ENCODE data around the gene MARCHF2. TPM values are rescaled to one million over a fixed set of nuclear protein-coding genes. Genes with fewer than 3 reads are reported as not detected.
"Not testable (repeated sequence)": the region's sequence is repeated elsewhere in the genome, so short reads cannot be mapped to it uniquely, and the experiment has no call there.

MARCHF2 gene
- total RNA-seq, 1 donor from 2014 or later = 30.9 TPM

- no peaks in the 10 kb centered on the region for H3K79me2 ChIP-seq (ENCODE audit: insufficient read depth, low read length)
- H3K4me3 Mint-ChIP-seq (ENCODE audit: unreplicated experiment) = no peak overlapping the region
- no peaks in the 10 kb centered on the region for H3K4me1 ChIP-seq (ENCODE audit: insufficient read depth, low read length)
- no peak overlapping the region for H2AFZ ChIP-seq (ENCODE audit: low read depth, low read length)
- H3K27ac ChIP-seq (ENCODE audit: low read depth, low read length) = no peak overlapping the region
- no peak for DNase-seq (ENCODE audit: low read depth)
- no peak overlapping the region for H3K9ac ChIP-seq (ENCODE audit: low read length)
- peaks cover 18% of the 10 kb centered on the region for H3K36me3 Mint-ChIP-seq (ENCODE audit: low read depth, unreplicated experiment)
- H3K9me3 ChIP-seq (ENCODE audit: insufficient read depth, low read depth, low read length) = no peaks in the 10 kb centered on the region
- H4K20me1 ChIP-seq (ENCODE audit: insufficient read depth, low read length) = no peaks in the 10 kb centered on the region
- H3K27me3 ChIP-seq (ENCODE audit: insufficient read depth, low read length) = no peaks in the 10 kb centered on the region
- no peak overlapping the region for H3K4me2 ChIP-seq (ENCODE audit: low read length)
- H3K9me3 Mint-ChIP-seq (ENCODE audit: unreplicated experiment) = peaks cover 3% of the 10 kb centered on the region
- no peaks in the 10 kb centered on the region for H3K36me3 ChIP-seq (ENCODE audit: insufficient read depth, low read length)
- TF ChIP-seq EZH2 (IDR thresholded peaks at IDR 0.05; ENCODE audit: insufficient read depth, low read length) (no peak), CTCF (IDR thresholded peaks at IDR 0.05; ENCODE audit: insufficient read depth, low read depth, low read length) (no peak)
- no peak overlapping the region for H3K4me3 ChIP-seq (ENCODE audit: insufficient read depth, low read depth, low read length)
- H3K27ac Mint-ChIP-seq (ENCODE audit: unreplicated experiment) = no peak overlapping the region
- FAIRE-seq = no peak
- no peaks in the 10 kb centered on the region for H3K4me1 Mint-ChIP-seq (ENCODE audit: low read depth, unreplicated experiment)
- no peaks in the 10 kb centered on the region for H3K27me3 Mint-ChIP-seq (ENCODE audit: low read depth, unreplicated experiment)
Measured at GRCh38 chr19:8373867-8374813, 39.0 kb upstream of the MARCHF2 start.

GRCh38 chr19:8375766-8376165 lies 37.3 kb upstream of the MARCHF2 start:
- not testable (repeated sequence) for H3K27me3 ChIP-seq (ENCODE audit: insufficient read depth, low read length); H3K79me2 ChIP-seq (ENCODE audit: insufficient read depth, low read length); H3K4me3 ChIP-seq (ENCODE audit: insufficient read depth, low read depth, low read length); H3K4me2 ChIP-seq (ENCODE audit: low read length); H3K9ac ChIP-seq (ENCODE audit: low read length); H3K36me3 ChIP-seq (ENCODE audit: insufficient read depth, low read length); H4K20me1 ChIP-seq (ENCODE audit: insufficient read depth, low read length); H3K27ac ChIP-seq (ENCODE audit: low read depth, low read length); H3K9me3 ChIP-seq (ENCODE audit: insufficient read depth, low read depth, low read length); H3K27me3 Mint-ChIP-seq (ENCODE audit: low read depth, unreplicated experiment); DNase-seq (ENCODE audit: low read depth); H2AFZ ChIP-seq (ENCODE audit: low read depth, low read length); H3K27ac Mint-ChIP-seq (ENCODE audit: unreplicated experiment); H3K4me1 Mint-ChIP-seq (ENCODE audit: low read depth, unreplicated experiment); FAIRE-seq; H3K9me3 Mint-ChIP-seq (ENCODE audit: unreplicated experiment); H3K4me3 Mint-ChIP-seq (ENCODE audit: unreplicated experiment); H3K4me1 ChIP-seq (ENCODE audit: insufficient read depth, low read length)
- H3K36me3 Mint-ChIP-seq (ENCODE audit: low read depth, unreplicated experiment) = peaks cover 30% of the 10 kb centered on the region

- not testable (repeated sequence) for DNase-seq (ENCODE audit: low read depth); H3K4me1 ChIP-seq (ENCODE audit: insufficient read depth, low read length); H3K9me3 Mint-ChIP-seq (ENCODE audit: unreplicated experiment); H4K20me1 ChIP-seq (ENCODE audit: insufficient read depth, low read length); H3K36me3 ChIP-seq (ENCODE audit: insufficient read depth, low read length); H3K79me2 ChIP-seq (ENCODE audit: insufficient read depth, low read length); H3K4me3 Mint-ChIP-seq (ENCODE audit: unreplicated experiment); H3K9ac ChIP-seq (ENCODE audit: low read length); H3K4me3 ChIP-seq (ENCODE audit: insufficient read depth, low read depth, low read length); H3K4me2 ChIP-seq (ENCODE audit: low read length); H3K4me1 Mint-ChIP-seq (ENCODE audit: low read depth, unreplicated experiment); H3K27ac Mint-ChIP-seq (ENCODE audit: unreplicated experiment); H2AFZ ChIP-seq (ENCODE audit: low read depth, low read length); FAIRE-seq; H3K27me3 ChIP-seq (ENCODE audit: insufficient read depth, low read length); H3K9me3 ChIP-seq (ENCODE audit: insufficient read depth, low read depth, low read length); H3K27me3 Mint-ChIP-seq (ENCODE audit: low read depth, unreplicated experiment); H3K27ac ChIP-seq (ENCODE audit: low read depth, low read length)
- peaks cover 30% of the 10 kb centered on the region for H3K36me3 Mint-ChIP-seq (ENCODE audit: low read depth, unreplicated experiment)
Measured at GRCh38 chr19:8376373-8376974, 36.6 kb upstream of the MARCHF2 start.

All from astrocyte (in vitro differentiated cells and primary cell).